Activated CD8-positive, alpha-beta memory T cell treated with anti-CD3 and anti-CD28 coated beads, Interleukin-2, amount 50 U/mL, for 1 hour (primary cell): ENCODE results near the gene KANSL1L.

ENCODE experiments used
- DNase-seq: peaks from one replicate; pipeline ENCODE4 v3.0.0-alpha.2; 2020; ENCODE audit errors: extremely low read depth

The KANSL1L gene

DNA sequence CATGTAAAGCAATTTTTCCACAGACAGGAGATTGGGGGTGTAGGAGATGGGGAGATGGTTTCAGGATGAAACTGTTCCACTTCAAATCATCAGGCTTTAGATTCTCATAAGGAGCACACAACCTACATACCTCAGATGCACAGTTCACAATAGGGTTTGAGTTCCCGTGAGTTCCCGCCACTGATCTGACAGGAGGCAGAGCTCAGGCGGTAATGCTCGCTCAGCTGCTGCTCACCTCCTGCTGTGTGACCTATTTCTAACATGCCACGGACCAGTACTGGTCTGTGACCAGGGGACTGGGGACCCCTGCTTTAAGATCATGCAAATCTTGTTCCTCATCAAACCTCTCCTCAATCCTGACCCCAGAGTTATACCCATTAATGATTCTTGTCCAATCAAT is 98.7 kb downstream of the KANSL1L start:
- DNase-seq: no peak

DNA sequence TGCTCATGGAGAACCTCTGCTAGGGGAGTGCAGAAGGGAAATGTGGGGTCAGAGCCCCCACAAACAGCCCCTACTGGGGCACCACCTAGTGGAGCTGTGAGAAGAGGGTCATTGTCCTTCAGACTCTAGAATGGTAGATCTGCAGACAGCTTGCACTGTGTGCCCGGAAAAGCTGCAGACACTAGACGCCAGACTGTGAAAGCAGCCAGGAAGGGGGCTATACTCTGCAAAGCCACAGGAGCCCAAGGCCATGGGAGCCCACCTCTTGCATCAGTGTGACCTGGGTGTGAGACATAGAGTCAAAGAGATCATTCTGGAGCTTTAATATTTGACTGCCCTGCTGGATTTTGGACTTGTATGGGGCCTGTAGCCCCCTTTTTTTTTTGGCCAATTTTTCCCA is 107.9 kb downstream of the KANSL1L start:
- no peak for DNase-seq

DNA sequence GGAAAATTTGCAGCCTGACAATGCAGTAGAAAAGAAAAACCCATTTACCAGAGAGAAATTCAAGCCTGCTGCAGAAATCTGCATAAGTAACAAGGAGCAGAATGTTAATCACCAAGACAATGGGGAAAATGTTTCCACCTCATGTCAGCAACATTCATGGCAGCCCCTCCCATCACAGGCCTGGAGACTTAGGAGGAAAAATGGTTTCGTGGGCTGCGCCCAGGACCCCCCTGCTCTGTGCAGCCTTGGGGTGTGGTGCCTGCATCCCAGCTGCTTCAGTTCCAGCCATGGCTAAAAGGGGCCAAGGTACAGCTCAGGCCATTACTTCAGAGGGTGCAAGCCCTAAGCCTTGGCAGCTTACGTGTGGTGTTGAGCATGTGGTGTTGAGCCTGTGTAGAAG is 115.4 kb downstream of the KANSL1L start:
- no peak for DNase-seq

DNA sequence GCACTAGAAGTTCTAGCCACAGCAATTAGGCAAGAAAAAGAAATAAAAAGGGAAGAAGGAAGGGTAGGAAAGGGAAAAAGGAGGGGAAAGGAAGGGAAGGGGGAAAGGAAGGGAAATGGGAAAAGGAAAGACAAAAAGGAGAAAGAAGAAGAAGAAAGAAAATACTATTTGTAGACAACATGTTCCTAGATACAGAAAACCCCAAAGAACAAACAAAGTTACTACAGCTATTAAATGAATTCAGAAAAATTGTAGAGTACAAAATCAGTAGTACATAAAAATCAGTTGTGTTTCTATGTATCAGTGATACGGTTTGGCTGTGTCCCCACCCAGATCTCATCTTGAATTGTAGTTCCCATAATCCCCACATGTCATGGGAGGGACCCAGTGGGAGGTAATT is 116.5 kb downstream of the KANSL1L start:
- DNase-seq: no peak

DNA sequence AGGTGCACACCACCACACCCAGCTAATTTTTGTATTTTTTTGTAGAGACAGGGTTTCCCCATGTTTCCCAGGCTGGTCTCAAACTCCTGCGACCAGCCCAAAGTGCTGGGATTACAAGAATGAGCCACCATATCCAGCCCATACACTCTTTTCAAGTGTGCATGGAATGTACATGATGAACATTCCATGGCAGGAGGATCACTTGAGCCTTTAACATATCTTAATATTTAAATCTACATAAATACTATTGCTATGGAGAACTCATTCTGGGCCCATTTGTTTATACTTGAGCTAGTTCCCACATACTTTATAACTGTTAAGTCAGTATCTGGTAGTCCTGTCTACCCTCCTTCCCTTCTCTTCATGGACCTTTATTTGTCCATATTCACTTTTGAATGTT is 120.3 kb downstream of the KANSL1L start:
- DNase-seq: no peak

DNA sequence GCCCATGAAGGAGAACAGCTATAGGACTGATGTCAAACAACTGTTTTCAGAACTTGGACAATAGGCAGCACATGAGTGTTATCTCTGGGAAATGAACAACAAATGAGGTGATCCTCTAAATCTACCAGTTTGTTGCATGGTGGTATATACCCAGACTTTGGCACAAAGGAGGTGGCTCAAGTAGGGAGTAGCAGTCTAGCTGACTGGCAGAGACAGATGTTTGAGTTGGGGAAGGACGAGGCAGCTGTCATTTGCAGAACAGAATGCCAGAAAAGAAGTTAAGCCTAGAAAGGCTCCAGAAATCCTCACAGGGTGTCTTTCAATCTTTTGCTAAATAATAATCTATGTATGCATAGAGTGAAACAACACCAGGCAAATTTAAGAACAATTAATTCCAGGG is 121.4 kb downstream of the KANSL1L start:
- no peak for DNase-seq

DNA sequence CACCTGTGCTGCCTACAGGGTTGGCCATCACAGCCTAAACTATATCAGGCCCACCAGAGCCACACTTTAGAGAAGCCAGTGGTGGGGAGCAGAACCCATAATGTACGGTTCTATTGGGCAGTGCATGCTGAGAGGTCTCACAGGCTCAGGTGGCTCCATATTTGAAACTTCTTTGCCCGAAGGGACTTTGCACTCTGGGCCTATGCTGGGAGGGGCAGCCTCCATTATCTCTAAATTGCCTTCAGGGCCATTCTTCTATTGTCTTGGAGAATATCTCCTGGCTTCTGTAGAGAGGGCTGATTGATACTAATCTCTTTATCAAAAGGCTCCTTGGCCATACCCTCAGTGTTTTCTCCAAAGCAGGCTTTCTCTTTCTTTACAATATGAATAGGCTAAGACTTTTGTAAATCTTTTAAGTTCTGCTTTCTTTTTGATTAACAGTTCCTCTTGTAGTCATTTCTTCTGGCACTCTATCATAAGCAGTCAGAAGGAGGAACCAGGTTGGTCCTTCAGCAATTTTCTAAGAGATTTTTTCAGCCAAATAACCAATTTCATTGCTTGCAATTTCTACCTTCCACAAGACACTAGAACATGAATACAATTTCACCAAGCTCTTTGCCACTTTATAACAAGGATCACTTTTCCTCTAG is 124.2 kb downstream of the KANSL1L start:
- DNase-seq: no peak

DNA sequence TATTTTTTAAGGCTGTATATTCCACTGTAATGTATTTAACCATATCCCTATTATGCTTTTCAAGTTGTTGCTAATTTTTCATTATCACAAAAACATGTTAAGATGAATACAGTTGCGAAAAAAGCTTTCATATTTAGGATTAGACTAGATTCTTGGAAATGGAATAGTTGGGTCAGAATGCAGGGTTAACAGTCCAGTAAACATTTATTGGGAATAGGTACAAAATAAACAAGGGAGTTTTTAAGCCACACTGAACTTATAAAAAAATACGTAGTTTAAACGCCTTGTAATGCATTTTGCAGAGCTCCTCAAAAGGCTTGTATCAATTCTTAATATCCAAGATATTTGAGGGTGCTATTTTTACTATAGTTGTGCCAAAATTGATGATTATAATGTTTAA is 133.1 kb downstream of the KANSL1L start:
- DNase-seq: no peak

DNA sequence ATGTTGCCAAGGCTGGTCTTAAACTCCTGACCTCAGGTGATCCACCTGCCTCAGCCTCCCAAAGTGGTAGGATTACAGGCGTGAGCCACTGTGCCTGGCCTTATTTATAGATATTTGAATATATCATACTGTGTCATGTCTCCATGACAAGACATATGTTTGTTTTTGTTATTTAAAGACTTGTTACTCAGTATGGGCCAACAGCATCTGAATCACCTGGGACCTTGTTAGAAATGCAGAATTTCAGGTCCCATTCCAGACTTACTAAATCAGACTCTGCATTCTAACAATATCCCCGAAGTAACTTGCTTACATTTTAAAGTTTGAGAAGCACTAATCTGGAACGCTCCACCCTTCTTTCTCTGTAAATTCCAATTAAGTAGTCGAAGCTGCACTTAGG is 135.5 kb downstream of the KANSL1L start:
- DNase-seq: no peak

DNA sequence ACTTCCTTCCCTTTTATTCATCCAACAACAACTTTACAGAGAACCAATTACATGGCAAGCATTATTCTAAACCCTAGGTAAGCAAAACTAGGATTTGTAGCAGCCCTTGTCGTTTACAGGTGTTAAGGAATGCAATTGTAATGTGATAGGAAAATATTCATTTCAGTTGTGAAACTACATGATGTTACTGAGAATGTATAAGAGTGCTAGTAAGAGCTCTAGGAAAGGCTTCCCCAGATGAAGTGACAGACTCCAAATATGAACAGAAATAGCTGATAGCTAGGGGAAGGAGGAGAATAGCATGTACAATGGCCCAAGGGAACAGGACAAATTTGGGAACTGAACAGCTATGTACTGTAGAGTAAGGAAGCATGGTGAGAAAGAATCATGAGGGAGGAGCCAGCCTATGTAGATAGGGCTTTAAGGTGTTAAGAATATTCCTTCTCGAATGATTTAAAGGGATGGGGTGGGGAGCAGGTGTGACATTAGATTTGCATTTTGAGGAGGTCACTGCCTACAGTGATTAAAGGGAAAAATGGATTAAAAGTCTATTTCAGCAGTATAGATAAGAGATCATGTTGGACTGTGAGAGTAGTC is 137.0 kb downstream of the KANSL1L start:
- no peak for DNase-seq

DNA sequence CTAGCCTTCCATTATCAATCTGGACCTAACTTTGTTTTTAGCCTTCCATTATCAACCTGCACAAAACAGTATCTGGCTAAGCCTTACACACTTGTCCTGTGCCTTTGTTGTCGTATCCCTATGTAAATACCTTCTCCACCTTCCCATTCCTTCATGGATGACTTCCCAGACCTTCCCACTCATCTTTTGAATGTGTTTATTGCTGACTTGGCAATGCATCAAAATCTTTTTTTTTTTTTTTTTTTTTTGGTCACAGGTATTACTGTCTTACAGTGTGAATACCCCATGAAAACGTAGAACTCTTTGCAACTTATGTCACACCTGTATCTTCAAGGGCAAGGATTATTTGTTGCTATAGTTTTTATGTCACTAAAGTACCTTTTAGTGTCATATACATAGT is 143.0 kb downstream of the KANSL1L start:
- no peak for DNase-seq

DNA sequence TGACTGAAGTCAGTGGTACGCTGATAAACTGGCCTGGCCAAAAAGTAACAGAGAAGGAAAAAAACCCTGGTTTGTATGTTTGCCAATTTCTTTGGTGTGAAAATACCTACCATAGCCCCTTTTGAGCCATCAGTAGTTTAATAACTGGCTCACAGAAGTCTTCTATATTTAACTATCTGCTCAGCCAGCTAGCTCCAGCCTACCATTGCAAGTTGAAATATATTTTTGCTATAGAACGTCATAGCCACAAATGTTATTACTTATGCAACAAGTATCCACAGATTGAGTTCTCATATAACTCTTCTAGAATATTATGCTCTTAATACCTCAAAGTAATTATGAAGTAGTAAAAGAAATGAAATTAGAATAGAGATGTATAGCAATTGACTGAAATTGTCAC is 143.6 kb downstream of the KANSL1L start:
- DNase-seq: no peak

DNA sequence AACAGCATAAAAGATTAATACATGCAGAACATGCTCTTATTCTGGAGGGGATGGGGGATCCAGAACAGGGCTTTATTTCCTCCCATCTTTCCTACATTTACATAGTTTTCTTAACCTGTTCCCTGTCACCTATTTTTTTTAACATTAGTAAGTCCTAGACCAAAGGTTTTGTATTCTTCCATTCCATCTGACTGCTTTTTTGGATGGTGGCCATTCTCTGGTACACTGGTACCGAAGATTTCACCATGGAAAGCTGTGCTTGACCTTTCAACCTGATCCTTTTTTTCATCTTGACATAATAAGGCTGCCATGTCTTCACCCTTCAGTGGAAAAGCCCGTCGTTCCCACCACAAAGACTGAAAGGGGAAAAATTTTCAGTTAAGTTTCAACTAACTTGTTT is 148.4 kb downstream of the KANSL1L start:
- DNase-seq: no peak

DNA sequence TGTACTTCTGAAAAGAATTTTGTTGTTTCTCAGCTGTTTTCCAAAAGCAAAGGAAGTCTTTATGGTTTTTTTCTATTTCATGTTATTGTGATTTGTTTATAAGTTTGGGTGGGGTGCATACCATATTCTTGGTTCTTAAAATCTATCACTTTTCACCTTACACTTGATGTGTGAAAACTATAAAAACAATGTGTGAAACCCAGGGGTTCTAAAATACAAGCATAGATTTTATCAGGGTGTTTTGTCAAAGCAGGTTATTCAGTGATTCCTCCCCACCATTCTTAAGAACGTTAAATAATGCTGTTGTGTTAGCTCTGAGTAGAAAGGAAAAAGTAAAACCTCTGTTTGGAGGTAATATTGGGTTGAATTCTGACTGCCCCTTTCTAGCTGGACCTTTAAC is 151.1 kb downstream of the KANSL1L start:
- DNase-seq: no peak

DNA sequence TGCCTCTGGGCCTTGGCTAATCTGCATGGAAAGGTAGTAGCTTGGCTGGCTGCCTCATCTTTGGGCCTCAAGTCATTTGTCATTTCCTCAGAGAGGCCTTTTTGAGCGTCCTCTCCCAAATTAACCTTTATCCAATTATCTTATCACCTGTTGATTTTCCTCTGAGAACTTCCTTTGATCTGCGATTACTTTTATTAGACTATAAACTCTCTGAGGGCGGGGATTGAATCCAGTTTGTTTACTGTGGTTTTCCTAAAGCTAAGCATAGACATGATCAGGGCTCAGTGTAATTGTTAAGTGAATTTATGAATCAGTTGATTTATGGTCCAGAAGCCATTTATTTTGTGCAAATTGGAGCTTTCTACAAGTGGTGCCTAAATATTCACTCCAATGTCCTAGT is 161.3 kb downstream of the KANSL1L start:
- DNase-seq: no peak

DNA sequence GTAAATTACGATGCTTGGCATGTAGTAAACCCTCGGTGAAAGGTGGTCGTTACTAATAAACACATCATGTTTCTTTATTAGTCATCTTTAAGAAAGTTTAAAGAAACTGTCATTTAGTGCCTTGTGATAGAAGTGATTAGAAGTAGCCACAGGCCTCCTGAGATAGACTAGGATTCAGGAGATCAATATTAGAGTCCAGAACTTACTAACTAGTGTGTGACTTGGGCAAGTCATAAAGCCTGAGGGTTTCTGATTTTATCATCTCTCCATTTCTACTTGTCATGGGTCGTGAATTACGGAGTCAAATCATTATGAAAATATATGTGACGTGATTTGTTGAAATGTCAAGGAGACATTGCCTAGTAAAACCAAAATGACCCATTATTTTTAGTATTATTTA is 162.1 kb downstream of the KANSL1L start:
- DNase-seq: no peak

DNA sequence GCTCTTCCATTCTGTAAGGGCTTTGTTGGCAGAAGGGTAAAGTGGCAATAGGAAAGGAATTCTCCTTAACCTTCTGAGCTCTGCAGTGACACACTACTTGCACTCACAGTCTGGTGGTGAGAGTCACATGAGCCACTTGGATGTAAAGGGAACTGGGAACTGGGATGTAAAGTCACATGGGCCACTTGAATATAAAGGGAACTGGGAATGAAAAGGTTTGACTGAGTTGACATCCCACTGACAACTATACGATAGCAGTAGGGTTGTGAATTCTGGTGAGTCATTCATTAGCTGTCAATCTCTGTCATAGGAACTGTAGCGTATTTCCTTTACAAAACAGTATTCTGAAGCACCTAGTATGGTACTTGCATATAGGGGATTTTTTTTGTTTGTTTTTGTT is 163.3 kb downstream of the KANSL1L start:
- DNase-seq: no peak

DNA sequence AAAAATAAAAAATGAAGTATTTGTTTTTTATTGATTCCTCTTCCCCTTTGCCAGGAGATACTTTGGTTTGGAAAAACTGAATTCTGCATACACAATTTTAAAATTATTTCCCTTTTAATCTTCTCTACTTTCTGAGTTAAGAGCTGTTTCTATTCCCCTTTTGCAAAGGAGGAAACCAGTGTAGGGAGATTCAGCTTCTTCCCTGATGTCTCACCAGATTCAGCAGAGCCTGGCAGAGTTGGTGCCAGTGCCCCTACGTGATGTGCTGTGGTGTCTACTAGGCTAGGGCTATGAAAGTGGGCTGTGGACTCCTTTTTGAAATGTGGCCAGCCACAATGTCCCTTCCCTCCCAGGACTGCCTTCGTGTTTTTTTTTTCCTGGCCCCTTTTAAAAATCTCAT is 166.3 kb downstream of the KANSL1L start:
- DNase-seq: no peak

DNA sequence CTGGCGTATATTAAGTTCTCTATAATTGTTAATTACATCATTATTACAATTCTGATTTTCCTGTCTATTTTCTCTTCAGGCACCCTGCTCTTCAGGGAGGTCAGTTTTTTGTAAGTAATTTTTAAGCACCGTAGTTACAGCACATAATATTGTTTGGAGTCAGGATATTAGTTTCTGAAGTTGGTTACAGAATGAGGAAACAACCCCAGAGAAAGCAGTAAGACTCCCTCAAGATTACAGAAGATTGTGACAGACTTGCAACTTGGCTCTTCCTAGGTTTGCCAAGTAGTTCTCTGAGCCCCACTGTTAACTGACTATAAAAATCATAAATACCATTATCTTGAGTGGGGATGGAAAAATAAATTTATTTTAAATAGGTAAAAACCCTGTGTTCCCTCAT is 167.8 kb downstream of the KANSL1L start:
- DNase-seq: no peak

DNA sequence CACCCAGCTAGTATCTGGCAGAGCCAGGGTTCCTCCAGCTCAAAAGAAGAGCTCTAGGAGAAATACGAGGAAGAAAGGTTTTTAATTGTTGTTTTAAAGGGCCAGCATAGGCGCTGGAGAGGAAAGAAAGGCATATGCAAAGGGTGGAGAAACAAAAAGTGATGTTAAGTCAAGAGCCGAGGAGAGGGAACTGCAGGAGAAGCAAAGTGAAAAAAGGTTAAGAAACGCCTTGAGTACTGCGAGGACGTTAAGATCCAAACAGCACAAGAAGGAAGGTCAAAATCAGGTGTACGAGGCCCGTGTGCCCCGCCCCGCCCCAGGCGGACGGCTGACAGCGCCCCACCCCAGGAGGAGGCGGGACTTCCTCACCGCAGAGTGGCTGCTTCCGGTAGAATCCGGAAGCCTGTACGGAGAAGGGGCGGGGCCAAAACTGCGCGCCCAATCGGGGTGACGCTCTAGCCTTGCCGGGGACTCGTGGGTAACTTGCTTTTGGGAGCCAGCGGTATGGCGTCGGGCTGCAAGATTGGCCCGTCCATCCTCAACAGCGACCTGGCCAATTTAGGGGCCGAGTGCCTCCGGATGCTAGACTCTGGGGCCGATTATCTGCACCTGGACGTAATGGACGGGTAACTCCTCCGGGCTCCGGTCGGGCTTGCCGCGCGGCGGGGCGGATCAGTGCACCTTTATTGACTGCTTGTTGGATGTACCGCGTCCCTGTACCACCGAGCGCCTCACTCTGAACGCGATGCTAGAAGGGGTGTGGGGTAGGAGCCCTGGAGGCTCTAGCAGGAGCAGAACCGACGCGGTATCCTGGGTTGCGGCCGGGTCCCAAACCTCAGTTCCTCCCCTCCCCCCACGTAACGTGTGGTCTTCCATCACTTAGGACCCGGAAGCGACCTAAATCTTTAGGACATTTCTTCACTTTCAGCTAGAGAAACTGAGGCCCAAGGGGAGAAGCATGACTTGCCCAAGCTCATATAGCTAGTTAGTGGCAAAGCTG is 168.8 kb downstream of the KANSL1L start, which contains the start of gene RPE:
RPE (plus strand) TSS at position 481 of the 1,000 bp plus-strand sequence; CDS start at position 505, 24 bp downstream.
- peak; percentile 89 for DNase-seq

DNA sequence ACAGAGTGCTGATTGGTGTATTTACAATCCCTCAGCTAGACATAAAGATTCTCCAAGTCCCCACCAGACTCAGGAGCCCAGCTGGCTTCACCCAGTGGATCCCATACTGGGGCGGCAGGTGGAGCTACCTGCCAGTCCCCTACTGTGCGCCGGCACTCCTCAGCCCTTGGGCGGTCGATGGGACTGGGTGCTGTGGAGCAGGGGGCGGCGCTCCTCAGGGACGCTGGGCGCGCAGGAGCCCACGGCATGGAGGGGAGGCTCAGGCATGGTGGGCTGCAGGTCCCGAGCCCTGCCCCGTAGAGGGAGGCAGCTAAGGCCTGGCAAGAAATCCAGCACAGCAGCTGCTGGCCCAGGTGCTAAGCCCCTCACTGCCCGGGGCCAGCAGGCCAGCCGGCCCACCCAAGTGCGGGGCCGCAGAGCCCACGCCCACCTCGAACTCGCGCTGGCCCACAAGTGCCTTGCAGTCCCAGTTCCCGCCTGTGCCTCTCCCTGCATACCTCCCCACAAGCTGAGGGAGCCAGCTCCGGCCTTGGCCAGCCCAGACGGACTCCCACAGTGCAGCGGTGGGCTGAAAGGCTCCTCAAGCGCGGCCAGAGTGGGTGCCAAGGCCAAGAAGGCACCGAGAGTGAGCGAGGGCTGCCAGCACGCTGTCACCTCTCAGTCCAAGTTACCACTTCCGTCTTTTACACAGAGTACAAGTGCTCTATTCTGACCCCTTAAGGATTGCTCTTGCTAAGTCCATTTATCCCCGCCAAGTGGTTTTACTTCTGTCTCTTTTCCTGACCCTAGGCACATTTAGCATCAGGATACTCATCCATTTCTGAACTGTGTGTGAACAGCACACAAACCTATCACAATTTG is 170.5 kb downstream of the KANSL1L start:
- no peak for DNase-seq

DNA sequence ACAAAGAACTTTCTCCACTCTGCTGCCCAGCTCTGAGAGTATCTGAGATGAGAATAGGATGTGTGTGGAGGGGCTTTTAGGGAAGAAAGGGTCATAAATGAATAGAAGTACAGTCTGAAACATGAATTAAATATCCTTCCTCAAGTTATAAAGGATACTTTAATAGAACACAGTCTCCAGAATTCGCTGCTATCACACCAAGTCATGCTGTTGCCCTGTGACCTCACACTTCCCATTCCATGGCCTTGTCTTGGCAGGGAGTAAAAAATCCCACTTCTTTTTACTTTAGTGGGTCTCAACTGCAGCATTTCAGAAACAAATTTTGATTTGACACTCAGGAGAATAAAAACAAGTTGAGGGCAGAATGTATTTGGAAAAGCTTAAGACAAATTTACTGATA is 172.6 kb downstream of the KANSL1L start:
- no peak for DNase-seq
